DMS53 treated with DMSO at 0.1 percent for 48 hours (cell line): ENCODE data around the gene RABGAP1L.
"Not testable (repeated sequence)": the region's sequence is repeated elsewhere in the genome, so short reads cannot be mapped to it uniquely, and the experiment has no call there.

Source experiments
- DNase-seq: peaks from one replicate; lab custom pipeline; 2025; ENCODE audit not compliant: unreplicated experiment; lab: John Stamatoyannopoulos, UW

RABGAP1L gene

DNA sequence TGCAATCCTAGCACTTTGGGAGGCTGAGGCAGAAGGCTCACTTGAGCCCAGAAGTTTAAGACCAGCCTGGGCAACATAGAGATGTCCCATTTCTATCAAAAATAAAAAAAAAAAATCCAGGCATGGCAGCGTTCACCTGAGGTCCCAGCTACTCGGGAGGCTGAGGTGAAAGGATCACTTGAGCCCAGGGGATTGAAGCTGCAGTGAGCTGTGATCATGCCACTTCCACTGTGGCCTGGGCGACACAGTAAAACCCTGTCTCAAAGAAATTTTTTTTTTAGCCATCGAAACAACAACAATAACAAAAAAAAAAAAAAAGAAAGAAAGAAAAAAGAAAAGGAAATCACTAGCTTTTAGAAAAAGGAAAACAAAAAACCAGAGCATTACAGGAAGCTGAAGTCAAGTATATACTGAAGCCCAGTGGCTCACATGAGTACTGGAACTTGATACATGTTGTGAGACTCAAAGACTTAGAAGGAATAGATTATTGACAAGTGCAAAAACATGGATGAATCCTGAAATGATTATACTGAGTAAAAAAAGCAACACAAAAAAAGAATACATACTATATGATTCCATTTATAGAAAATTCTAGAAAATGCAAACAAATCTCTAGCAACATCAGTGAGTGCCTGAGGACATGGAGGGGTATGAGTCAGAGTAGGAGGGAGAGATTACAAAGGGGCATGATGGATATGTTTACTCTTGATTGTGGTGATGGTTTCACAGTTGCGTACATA, 6.1 kb upstream of the RABGAP1L start:
- DNase-seq, result peak; percentile 69

- no peak for DNase-seq
Observed at GRCh38 chr1:174153825-174154107, 5.6 kb upstream of the RABGAP1L start.

GRCh38 chr1:174156437-174156836, 2.9 kb upstream of the RABGAP1L start:
- no peak for DNase-seq

DNA sequence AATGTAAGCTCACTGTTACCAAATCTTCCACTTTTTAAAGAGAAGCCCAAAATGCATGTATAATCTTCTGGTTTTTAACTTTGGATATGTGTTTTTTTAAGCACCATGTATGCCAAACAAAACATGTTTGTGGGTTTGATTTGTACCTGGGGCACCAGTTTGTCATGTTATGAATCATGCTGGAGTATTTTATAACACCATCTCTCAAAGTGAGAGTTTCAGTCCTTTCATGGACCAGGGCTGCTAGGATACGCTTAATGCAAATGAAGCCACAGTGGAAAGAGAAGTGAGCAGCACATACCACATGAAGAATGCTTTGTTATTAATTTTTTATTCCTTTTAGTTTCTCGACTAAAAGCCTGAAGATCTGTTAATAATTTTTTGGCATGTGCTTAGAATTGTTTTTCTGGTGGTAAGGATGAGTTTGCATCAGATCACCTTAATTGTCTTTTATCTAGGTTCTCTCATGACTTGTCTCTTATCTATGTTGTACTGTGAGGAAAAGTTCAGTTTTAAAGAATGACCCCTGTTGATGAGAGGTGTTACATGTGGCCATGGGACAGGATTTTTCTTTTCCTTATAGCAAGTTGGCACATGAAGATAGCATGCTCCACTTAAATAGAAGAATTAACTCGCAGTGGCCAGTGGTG, 2.0 kb upstream of the RABGAP1L start:
- no peak for DNase-seq

DNA sequence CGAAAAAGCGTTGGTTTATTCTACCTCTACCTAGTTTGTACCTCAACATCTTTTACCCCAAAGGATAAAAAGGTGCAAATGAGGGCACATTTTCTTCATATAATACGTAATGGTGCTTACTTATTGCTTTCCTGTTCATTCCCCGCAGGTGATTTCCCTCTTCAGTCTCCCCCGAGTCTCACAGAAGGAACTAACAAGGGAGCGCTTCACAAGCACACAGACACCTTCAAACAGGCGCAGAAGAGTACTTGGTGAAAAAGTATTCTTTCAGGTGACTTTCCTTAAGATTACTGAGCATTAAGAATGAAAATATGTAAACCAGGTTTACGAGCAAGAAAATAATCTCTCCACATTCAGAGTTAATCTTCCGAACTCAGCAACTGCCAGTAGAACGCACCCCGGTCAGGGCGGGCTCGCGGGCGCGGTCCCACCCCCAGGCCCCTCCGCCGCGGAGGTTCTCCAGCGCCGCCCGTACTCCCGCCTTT, 511 bp upstream of the RABGAP1L start:
- peak; percentile 39 for DNase-seq

GRCh38 chr1:174160109-174160473, 771 bp downstream of the RABGAP1L start:
- peak; percentile 5 for DNase-seq

DNA sequence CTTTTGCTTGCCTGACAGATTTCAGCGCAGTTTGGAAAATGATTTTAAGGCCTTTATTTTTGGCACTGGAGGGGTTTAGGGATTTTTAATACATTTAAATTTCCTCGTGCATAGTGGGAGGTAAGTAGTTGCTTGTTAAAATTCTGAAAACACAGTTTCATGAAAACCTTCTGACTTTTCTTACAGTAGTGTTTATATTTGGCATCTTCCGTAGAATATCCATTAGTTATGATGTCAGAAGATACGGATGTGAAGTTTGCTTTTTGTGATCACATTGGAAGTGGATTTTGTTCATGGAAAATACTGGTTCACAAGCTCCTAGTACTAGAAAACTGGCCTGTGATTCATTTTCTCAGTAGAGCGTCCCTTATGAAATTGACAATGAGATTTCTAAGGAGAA, 1.3 kb downstream of the RABGAP1L start:
- no peak for DNase-seq

- DNase-seq, result no peak
Observed at GRCh38 chr1:174161813-174162212, 2.5 kb downstream of the RABGAP1L start.

GRCh38 chr1:174164826-174165225, 5.5 kb downstream of the RABGAP1L start:
- no peak for DNase-seq

- no peak for DNase-seq
Observed at GRCh38 chr1:174165471-174166137, 6.3 kb downstream of the RABGAP1L start.

DNA sequence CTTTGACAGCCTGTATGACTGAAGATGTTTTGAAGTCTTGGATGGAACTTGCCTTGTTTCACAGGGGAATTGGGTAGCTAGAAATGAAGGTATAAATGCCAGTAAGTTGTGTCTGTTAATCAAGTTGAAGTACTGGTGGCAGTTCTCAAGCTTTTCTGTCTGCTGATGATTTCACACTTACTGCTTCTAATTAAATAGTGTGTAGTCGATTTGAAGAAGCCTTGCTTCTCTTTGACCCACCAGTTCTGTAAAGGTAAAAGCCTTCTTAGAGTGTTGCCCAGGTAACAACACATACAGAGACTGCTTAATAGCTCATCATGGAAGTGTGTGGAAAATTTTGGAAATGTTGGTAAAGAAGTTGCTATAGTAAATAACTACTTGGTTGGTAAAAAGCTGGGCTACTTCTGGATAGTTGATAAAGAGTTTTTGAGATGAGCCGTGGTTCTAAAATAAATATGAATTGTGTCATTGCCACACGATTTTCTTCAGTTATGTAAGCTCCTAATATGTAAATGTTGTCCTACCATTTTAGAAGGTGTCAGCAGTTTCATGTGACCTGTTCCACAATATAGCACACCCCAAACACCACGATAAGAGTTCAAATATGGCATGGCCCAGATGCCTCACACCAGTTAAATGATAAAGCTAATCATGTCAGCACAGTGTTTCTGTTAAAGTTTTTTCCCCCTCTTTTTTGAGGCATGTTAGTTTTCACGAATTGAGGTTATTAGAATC, 7.4 kb downstream of the RABGAP1L start:
- DNase-seq, result no peak

GRCh38 chr1:174167265-174167803, 8.0 kb downstream of the RABGAP1L start:
- no peak for DNase-seq

DNA sequence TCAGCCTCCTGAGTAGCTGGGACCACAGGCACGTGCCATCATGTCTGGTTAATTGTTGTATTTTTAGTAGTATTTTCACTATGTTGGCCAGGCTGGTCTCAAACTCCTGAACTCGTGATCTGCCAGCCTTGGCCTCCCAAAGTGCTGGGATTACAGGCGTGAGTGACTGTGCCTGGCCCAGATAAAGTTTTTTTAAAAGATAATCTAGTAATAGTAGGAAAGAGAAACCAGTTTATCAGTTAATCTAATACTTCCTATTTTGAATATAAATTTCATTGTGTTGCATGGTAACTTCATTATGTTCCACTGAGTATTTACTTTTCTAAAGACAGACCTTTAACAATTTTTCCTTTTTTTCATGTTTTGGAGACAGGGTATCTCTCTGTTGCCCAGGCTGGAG, 10.0 kb downstream of the RABGAP1L start:
- DNase-seq, result no peak

DNA sequence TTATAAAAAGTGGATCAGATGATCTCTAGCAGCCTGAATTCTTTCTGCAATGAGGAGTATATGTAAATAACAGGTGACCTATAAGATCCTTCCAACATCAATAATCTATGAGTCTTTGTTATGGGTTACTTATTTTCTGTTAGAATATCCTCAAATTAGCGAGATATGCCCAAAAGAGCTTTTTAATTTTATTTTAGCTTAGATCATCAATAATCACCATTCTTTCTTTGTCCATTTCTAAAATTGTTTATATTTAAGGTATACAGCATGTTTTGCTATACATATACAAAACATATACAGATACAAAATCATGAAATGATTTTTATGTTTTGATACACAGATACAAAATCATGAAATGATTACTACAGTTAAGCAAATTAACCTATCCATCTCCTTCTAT, 11.8 kb downstream of the RABGAP1L start:
- DNase-seq, result no peak

GRCh38 chr1:174174461-174175329, 15.4 kb downstream of the RABGAP1L start:
- DNase-seq, result no peak

- not testable (repeated sequence) for DNase-seq
Observed at GRCh38 chr1:174178459-174178858, 19.1 kb downstream of the RABGAP1L start.

DNA sequence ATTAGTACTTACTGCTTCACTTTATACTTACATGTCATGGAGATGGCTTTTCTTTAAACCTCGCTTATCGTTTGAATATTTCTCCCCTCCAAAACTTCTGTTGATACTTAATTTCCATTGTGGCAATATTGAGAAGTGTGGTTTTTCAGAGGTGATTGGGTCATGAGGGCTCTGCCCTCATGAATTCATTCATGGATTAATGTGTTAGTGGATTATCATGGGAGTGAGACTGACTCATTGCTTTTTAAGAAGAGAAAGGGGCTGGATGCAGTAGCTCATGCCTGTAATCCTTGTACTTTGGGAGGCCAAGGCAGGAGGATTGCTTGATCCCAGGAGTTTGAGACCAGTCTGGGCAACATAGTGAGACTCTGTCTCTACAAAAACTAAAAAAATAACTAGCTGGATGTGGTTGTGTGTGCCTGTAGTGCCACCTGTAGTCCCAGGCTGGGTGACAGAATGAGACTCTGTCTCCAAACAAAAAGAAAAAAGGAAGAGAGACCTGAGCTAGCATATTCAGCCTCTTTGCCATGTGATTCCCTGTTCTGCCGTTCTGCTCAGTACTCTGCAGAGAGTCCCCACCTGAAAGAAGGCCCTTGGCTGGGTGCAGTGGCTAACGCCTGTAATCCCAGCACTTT, 30.2 kb downstream of the RABGAP1L start:
- DNase-seq, result no peak

DNA sequence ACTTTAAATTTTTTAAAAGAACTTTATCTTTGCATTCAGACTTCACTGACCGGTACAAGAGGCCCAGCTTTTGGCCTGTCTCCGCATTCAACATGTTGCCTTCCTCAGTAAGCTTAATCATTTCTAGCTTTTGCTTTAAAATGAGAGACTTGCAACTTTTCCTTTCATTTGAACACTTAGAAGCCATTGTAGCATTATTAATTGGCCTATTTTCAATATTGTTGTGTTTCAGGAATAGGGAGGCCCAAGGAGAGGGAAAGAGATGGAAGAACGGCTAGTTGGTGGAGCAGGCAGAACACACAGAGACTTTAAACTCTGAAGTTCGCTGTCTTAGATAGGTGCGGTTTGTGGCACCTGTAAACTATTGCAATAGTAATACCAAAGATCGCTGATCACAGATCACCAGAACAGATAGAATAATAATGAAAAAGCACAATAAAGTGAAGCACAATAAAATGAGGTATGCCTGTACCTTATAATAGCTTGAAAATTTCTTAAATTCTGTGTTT, 31.4 kb downstream of the RABGAP1L start:
- DNase-seq, result no peak

GRCh38 chr1:174191349-174191862, 32.1 kb downstream of the RABGAP1L start:
- no peak for DNase-seq

DNA sequence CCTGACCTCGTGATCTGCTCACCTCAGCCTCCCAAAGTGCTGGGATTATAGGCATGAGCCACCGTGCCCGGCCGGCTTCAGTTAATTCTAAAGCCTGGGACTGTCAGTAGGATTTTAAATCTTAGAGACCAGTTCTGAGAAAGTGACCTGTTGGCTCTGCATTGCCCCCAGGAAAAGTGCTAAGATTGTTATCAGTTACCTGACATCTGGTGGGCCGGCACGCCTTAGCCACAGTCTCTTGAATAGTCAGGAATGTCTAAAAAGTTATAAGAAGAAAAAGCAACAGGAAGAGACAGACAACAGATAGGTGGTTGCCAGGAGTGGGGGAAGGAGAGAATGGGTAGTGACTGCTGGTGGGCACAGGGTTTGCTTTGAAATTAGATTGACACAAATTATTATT, 35.1 kb downstream of the RABGAP1L start:
- no peak for DNase-seq
